8988T (cell line): Measurements from ENCODE around the gene PRLH.

Experiments used
- DNase-seq: peaks from one replicate; pipeline ENCODE4 v3.0.0; 2011

Gene PRLH

GRCh38 chr2:237540223-237540775 lies 26.1 kb upstream of the PRLH start:
- DNase-seq, result no peak

- DNase-seq, result no peak
Observed at GRCh38 chr2:237540823-237541222, 25.6 kb upstream of the PRLH start.

DNA sequence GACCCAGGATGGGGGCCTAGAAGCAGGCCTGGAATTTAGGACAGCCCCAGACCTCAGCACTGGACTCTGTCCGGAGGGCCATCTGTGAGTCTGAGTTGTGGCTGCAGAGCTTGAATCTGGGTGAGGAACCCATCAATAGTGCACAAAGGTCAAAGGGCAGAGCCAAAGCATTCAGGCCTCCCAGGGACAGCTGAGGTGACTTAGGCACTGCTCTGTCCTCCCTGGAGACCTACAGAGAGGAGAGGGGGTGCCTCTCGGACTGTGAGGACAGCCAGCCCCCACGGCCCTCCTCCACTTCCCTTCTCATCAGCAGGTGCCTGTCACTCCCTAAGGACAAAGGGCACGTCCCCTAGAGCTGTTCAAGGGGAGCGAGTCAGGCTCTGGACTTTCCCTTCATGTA lies 25.1 kb upstream of the PRLH start:
- peak; percentile 5 for DNase-seq

- no peak for DNase-seq
Observed at GRCh38 chr2:237542001-237542704, 24.2 kb upstream of the PRLH start.

DNA sequence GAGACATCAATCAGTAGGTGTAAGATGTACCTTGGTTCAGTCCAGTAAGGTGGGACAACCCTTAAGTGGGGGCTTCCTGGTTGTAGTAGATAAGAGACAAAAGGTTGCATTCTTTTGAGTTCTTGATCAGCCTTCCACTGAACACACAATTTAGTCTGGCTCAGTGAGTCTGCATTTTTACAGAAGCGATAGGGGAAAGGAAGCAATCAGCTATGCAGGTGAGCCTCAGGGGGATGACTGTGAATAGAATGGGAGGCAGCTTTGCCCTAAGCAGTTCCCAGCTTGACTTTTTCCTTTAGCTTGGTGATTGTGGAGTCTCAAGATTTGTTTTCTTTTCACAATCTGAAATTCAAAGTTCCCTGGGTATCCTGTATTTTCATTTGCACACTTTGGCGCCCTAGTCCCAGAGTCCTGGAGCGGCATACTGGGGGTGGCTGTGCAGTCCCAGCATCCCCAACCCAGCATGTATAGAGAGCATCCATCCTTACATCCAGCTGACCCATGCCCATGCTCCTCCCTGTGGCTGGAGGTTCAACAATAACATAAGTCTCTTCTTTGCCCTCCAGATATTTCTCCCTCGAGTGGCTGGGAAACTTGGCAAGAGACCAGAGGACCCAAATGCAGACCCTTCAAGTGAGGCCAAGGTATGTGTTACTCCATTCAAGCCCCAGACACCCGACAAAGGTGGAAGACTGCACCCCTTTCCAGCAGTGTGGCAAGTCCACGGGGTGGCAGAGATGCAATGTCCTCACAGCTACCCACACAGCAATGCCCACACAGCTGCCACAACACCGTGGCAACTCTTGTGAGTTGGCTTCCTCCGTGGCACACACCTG lies 20.1 kb upstream of the PRLH start:
- no peak for DNase-seq

DNA sequence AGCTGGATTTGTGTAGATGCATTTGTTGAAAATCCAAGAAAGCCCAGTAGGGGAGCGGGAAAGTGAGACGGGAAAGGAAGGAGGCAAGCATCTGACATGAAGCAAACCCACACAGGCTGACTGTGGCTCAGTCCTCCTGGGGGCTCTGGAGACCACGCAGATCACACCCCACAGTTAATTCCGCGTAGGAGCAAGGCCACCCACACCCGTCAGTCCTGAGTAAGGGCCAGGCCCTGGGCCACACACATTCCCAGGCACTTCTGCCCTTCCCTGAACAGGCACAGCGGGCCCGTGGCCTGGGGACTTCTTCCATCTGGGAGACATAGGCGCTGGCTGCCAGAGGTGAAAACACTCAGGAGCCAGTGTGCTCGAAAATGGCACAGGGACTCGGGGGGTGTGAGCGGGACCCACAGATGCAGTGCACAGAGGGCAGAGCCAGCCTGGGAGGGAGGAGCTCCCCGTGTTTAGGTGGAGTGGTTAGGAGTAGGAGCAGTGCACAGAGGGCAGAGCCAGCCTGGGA lies 19.4 kb upstream of the PRLH start:
- DNase-seq, result no peak

DNA sequence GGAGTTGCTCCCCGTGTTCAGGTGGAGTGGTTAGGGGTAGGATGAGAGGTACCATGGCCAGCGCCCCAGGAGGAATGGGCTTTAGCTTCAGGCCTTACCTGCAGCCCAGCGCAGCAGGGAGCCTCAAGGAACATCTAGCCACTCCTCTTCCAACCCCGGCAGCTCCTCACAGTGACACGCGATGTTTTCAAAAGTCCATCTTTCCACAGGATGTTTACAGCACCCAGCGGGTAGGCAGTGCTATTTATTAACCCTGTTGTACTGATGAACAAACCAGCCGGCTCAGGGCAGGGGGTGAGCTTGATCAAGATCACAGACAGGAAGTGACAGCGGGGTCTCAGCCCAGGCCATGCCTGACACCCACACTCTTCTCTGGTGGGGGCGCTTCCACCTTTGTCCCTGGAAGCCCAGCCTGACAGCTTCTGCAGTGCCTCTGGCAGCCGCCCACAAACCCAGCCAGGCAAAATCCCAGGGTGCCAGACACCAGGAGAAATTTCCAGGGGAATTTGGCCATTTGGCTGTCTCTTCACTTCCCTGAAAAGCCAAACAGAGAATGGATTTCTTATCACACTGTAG lies 18.4 kb upstream of the PRLH start:
- no peak for DNase-seq

GRCh38 chr2:237549216-237549615 lies 17.2 kb upstream of the PRLH start:
- no peak for DNase-seq

DNA sequence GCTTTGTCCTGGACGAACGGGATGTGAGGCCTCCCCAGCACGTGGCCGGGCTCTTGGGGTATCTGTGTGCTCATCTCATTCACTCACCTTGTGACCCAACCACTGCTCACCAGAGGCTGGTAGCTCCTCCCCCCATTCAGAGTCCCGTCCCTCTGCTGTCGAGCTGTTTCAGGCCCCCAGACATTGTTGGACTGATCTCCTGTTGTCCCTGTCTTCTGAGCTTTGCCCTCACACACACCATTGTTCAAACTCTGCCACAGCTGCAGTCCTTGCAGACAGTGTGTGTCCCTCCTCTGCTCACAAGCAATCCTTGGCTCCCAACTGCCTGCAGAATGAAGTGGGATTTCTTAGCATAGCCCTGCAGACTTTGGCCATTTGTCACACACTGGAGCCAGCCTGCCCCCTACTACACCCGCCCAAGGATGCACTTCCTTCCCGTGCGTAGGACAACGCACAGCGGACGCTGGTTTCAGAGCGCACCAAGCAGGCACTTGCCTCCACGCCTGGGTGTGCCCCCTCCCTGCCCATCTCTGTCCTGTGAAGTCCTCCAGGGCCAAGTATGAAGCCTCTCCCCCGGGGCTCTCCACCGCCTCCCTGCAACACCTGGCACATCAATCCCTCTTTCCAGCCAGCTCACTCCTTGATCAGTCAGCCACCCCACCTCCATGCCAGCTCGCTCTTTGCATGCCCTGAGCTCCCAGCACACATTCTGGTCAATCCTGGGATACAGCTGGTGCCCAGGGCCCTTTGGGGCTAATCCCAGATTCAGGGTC lies 16.5 kb upstream of the PRLH start:
- DNase-seq, result no peak

GRCh38 chr2:237551071-237551574 lies 15.3 kb upstream of the PRLH start:
- DNase-seq, result no peak

DNA sequence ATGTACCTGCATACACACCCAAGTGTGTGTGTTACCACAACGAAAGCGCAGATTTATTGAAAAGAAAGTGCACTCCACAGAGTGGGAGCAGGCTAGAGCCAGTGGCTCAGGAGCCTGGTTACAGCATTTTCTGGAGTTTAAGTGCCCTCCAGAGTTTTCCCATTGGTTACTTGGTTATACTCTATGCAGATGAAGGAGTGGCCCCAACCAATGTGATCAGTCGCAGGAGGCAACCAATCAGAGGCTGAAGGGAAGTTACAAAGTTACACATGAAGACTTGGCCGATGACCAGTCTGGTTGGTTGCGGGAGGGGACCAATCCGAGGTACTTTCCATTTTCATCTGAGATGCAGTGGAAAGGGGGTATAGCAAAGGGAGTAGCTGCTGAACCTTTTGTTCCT lies 13.5 kb upstream of the PRLH start:
- no peak for DNase-seq

DNA sequence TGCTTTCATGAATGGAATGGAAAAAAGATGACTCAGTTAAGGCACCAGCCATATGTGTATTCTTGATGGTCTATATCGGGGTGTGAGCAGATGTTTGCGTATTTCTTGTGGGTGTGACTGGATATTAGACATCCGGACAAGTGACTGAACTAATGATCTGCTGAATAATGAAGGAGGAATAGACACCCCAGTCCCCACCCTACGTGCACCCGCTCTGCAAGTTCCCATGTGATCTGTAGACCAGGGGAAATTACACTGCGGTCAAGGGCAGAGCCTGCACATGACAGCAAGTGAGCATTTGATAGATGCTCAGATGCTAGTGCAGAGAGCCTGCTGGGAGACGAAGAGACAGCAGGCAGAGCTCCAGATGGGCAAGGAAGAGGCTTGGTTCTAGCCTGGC lies 12.4 kb upstream of the PRLH start:
- no peak for DNase-seq

DNA sequence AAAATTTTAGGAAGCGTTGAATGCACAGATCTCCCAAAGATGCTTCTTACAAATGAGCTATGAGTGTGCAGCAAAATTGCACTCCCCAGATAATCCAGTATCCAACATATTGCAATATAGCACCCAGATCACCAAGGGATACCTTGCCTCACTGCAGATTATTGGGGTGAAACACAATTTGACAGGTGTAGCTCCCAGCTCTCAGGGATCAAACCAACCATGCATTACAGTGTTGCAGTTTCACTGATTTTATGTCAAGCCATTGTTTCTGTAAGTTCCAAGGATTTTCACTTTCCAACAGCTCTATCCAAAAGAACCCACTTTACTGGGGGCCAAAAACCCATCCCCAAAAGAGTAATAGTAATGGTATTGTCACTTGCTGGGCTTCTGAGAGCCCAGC lies 10.8 kb upstream of the PRLH start:
- no peak for DNase-seq

GRCh38 chr2:237556773-237557632 lies 9.4 kb upstream of the PRLH start:
- DNase-seq, result no peak

DNA sequence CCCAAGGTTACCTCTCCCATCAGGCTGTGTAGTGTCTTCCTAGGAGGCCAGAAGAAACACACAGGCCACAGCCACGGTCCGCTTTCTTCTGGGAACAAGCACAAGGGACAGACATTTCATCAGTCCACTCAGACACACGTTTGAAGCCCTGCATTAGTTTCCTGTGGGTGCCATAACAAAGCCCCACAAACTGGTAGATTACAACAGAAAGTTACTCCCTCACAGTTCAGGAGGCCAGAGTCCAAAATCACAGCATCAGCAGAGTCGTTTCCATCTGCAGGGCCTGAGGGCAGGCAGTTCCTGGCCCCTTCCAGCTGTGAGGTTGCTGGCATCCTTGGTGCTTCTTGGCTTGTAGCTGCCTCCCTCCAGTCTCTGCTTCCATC lies 8.8 kb upstream of the PRLH start:
- DNase-seq, result no peak

GRCh38 chr2:237558961-237559641 lies 7.3 kb upstream of the PRLH start:
- no peak for DNase-seq

DNA sequence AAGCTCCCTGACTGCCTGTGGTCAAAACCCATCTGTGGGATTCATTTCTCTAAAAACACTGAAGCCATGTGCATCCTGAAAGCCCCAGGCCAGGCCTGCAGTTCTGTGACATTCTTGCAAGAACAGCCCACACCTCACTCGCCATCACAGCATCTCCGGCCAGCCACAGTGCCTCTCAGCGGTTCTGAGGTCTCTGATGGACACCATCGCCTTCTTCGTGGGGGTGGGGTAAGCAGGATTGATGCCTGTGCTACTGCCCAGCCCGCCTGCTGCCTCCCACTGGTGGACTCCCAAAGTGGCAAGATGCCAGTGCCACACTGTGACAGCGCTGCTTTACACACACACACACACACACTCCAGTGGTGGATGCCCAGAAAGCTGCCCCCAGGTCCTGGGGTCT lies 5.2 kb upstream of the PRLH start:
- DNase-seq, result no peak

DNA sequence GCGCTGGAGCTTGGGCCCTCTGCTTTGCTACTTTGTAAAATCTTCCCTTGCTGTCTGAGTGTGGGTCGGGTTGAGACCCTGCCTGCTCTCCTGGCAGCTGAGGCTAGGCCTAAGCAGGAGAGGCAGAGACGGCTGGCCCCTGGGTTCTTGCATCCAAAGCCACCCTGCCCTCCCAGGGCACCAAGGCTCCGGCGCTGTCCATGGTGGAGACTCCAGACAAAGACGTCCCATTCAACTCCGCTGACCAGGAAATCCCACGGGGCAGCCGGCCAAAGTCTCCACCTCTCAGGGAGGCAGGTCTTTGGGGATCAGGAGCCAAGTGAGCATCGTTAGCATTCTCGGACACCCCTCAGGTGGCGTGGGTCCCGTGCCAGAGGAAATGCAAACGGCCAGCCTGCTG lies 2.6 kb upstream of the PRLH start:
- no peak for DNase-seq

- DNase-seq, result no peak
Observed at GRCh38 chr2:237564526-237565131, 1.7 kb upstream of the PRLH start.

GRCh38 chr2:237565974-237566373 lies 400 bp upstream of the PRLH start:
- DNase-seq, result no peak
